Endothelial cell of umbilical vein (primary cell): ENCODE measurements around the gene SYNGAP1. TPM values are rescaled to one million over a fixed set of nuclear protein-coding genes. Genes with fewer than 3 reads are reported as not detected.

Experiments
- BruUV-seq: library from RNA; stranded (reverse); fragments of 400-500 nt; replicated peaks from 2 replicates; lab custom pipeline; 2021; lab: Mats Ljungman, UMichigan
- CTCF ChIA-PET: fragments of 300-600, 350-600 bp; sonication (Branson Sonifier 250); formaldehyde crosslinking; loops from one replicate; lab custom pipeline; 2021; ENCODE audit warnings: antibody characterized with exemption, inconsistent platforms; lab: Charles Lee
- POLR2A ChIA-PET: fragments of 300-600, 350-600 bp; sonication (Branson Sonifier 250); formaldehyde crosslinking; loops from one replicate; lab custom pipeline; 2021; ENCODE audit warnings: antibody characterized with exemption, inconsistent platforms; lab: Charles Lee
- DNase-seq: peaks from one replicate; pipeline ENCODE4 v3.0.0-alpha.2; 2011; ENCODE audit warnings: low read depth, low spot score
- FAIRE-seq: peaks from 2 replicates; lab custom pipeline; 2011; peaks lifted over from hg19 to GRCh38; lab: Jason Lieb, UNC
- H2AFZ ChIP-seq: 2 replicates; pipeline ENCODE4 v1.6.0; 2012; ENCODE audit warnings: low read depth, low read length, control low read depth, inconsistent platforms
- H3K27ac ChIP-seq: 2 replicates; pipeline ENCODE4 v1.5.1; 2011; ENCODE audit warnings: low read depth, mild to moderate bottlenecking, control low read depth, low read length, moderate library complexity; ENCODE audit not compliant: insufficient read depth
- H3K27me3 ChIP-seq, 2 experiments: 2 replicates each; pipeline versions ENCODE4 v1.6.0 to v1.6.1; 2011; ENCODE audit warnings: low read length in 2 of 2, mixed read lengths in 1 of 2; ENCODE audit not compliant: control insufficient read depth in 2 of 2, insufficient read depth in 2 of 2
- H3K36me3 ChIP-seq, 2 experiments: 2 replicates in 1 of 2; 3 replicates in 1 of 2; pipeline ENCODE4 v1.5.1; 2011; ENCODE audit warnings: low read length in 2 of 2, mild to moderate bottlenecking in 1 of 2, moderate library complexity in 1 of 2; ENCODE audit not compliant: control insufficient read depth in 2 of 2, insufficient read depth in 2 of 2; ENCODE audit errors: extremely low read depth in 1 of 2
- H3K4me1 ChIP-seq: 3 replicates; pipeline ENCODE4 v1.5.1; 2011; ENCODE audit warnings: mild to moderate bottlenecking, low read length; ENCODE audit not compliant: control insufficient read depth, insufficient read depth; ENCODE audit errors: extremely low read depth
- H3K4me2 ChIP-seq: 2 replicates; pipeline ENCODE4 v1.6.1; 2011; ENCODE audit warnings: low read length, control low read depth, mixed read lengths; ENCODE audit not compliant: insufficient read depth
- H3K4me3 ChIP-seq, 3 experiments: fragments of 200-600 bp in 1 of 3; sonication (generic), shearing (Covaris generic) in 1 of 3; replicated peaks in 1 of 3; 2 replicates each; pipeline ENCODE4 v1.5.1; 2011 to 2016; ENCODE audit warnings: control low read depth in 3 of 3, low read length in 3 of 3, mild to moderate bottlenecking in 2 of 3, inconsistent platforms in 1 of 3, low read depth in 1 of 3, moderate library complexity in 1 of 3; ENCODE audit not compliant: insufficient read depth in 1 of 3
- H3K79me2 ChIP-seq: 2 replicates; pipeline ENCODE4 v1.6.0; 2012; ENCODE audit warnings: low read length, inconsistent platforms; ENCODE audit not compliant: control insufficient read depth, insufficient read depth
- H3K9ac ChIP-seq: replicated peaks from 2 replicates; pipeline ENCODE3; 2011; ENCODE audit warnings: low read length, control low read depth; ENCODE audit not compliant: insufficient read depth; ENCODE audit errors: extremely low read depth
- H3K9me1 ChIP-seq: replicated peaks from 3 replicates; pipeline ENCODE4 v1.6.0; 2011; ENCODE audit warnings: mild to moderate bottlenecking, low read length; ENCODE audit not compliant: control insufficient read depth, insufficient read depth; ENCODE audit errors: extremely low read depth
- H3K9me3 ChIP-seq: replicated peaks from 2 replicates; pipeline ENCODE4 v1.5.1; 2012; ENCODE audit warnings: low read length, inconsistent platforms; ENCODE audit not compliant: control insufficient read depth, insufficient read depth
- H4K20me1 ChIP-seq: replicated peaks from 2 replicates; pipeline ENCODE3; 2011; ENCODE audit warnings: mild to moderate bottlenecking, low read length; ENCODE audit not compliant: control insufficient read depth, insufficient read depth; ENCODE audit errors: extremely low read depth
- CTCF ChIP-seq, 2 donors: IDR thresholded peaks; 1 replicate in 1 of 2; 2 replicates in 1 of 2; pipeline ENCODE4 v1.5.1; 2011; ENCODE audit warnings: low read length in 2 of 2, mild to moderate bottlenecking in 2 of 2, moderate library complexity in 2 of 2, control low read depth in 1 of 2, inconsistent platforms in 1 of 2, low read depth in 1 of 2; ENCODE audit not compliant: insufficient read depth in 1 of 2; ENCODE audit errors: extremely low read depth in 1 of 2
- EZH2 ChIP-seq: IDR thresholded peaks from 2 replicates; pipeline ENCODE4 v1.6.1; 2012; ENCODE audit warnings: borderline replicate concordance, low read depth, mild to moderate bottlenecking, moderate library complexity, low read length, inconsistent platforms; ENCODE audit not compliant: severe bottlenecking
- FOS ChIP-seq: IDR thresholded peaks from 2 replicates; pipeline ENCODE4 v1.6.1; 2011; ENCODE audit warnings: mild to moderate bottlenecking, low read length, moderate library complexity, borderline replicate concordance; ENCODE audit not compliant: insufficient read depth
- GATA2 ChIP-seq: IDR thresholded peaks from 2 replicates; pipeline ENCODE4 v1.7.0; 2011; ENCODE audit warnings: low read depth, mild to moderate bottlenecking, moderate library complexity, mixed read lengths, low read length; ENCODE audit not compliant: insufficient read length, insufficient read depth
- JUN ChIP-seq: IDR thresholded peaks from 2 replicates; pipeline ENCODE4 v1.6.1; 2011; ENCODE audit warnings: borderline replicate concordance, low read depth; ENCODE audit not compliant: insufficient read length, insufficient read depth
- MYC ChIP-seq: IDR thresholded peaks from one replicate; pipeline ENCODE4 v1.6.1; 2011; ENCODE audit warnings: mild to moderate bottlenecking, low read depth, low read length
- POLR2A ChIP-seq: IDR thresholded peaks from 2 replicates; pipeline ENCODE4 v1.6.1; 2012; ENCODE audit warnings: low read depth, mild to moderate bottlenecking, control low read depth, low read length
- POLR2AphosphoS5 ChIP-seq: IDR thresholded peaks from 2 replicates; pipeline ENCODE4 v1.6.1; 2012; ENCODE audit warnings: low read depth, mild to moderate bottlenecking, control low read depth, low read length, moderate library complexity; ENCODE audit not compliant: insufficient read depth
- dilution Hi-C: fragments of 300-500 bp; cut with MboI; formaldehyde crosslinking; loops from one replicate; pipeline ENCODE4 v1.15.0; 2019; ENCODE audit warnings: low sequenced_read_pairs; ENCODE audit not compliant: extremely low pct_ligation_motif_present
- intact Hi-C: fragments of 100-400 bp; cut with micrococcal nuclease; formaldehyde crosslinking; loops from one replicate; pipeline ENCODE4 v1.10.0; 2022
- polyA plus RNA-seq, 4 experiments: library from polyadenylated mRNA; depleted of rRNA in 3 of 4; stranded (reverse) in 3 of 4; unstranded in 1 of 4; fragments of >200 nt; gene quantifications; 2 replicates each; pipeline versions ENCODE4 v1.2.1 to v1.2.3, GENCODE V29; 2011 to 2012; ENCODE audit warnings: missing spikeins in 1 of 4
- total RNA-seq: library from RNA; stranded (reverse); gene quantifications from 2 replicates; pipeline ENCODE4 v1.2.3, GENCODE V29; 2021
- TF ChIP-seq, protein P1 (sequence below): IDR thresholded peaks from 2 replicates; pipeline ENCODE4 v1.6.1; 2011; ENCODE audit not compliant: insufficient read depth, insufficient read length

SYNGAP1 gene
- total and polyA plus RNA-seq, 2 donors (not counting 3 experiments of a cell fraction or from before 2014, with no cell fraction given), result 7.3 to 15.1 TPM

DNA sequence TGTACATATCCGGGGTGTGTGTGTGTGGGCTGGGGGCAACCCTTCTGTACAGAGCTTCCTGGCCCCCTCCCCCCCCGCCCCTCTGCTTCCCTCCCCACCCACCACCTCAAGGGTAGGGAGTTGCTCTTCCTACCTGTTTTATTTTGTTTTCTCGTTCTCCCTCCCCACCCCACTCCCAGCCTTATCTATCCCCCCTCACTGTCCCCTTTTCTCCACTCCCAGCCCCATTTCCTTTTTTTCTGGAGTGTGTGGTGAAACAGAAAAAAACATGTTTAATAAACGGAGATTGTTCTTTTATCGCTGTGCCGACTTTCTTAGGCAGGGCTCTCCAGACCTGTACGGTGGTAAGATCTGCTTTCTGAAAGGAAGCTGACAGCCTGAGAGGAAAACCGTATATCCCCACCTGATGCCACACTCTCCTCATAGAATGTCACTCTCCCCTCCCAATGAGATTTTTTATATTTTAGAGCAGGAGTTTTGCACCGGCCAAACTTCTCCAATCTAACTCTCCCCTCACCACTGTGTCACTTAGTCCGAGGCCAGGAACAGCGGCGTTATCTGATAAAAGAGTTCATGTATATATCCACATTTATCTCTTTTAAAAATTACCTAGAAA lies 33.6 kb downstream of the SYNGAP1 start:
- Histone ChIP-seq H3K9me1 (no peaks in the 10 kb centered on the region), H3K9me3 (no peaks in the 10 kb centered on the region), H3K79me2 (no peaks in the 10 kb centered on the region), H3K36me3 (no peaks in the 10 kb centered on the region), H3K9ac (peak overlapping the region; percentile 43), H3K27me3 (no peaks in the 10 kb centered on the region), H3K4me3 (peak overlapping the region; percentile 54 to 71 (median 69)), H3K4me1 (peaks cover 3% of the 10 kb centered on the region), H4K20me1 (no peaks in the 10 kb centered on the region), H3K4me2 (peak overlapping the region; percentile 75), H2AFZ (no peak overlapping the region), H3K27ac (no peak overlapping the region)
- POLR2A ChIA-PET, result interaction anchor here (0.6 to 1.1 kb wide), 2 partner anchors 17 to 125 kb away, joined by 3 to 6 read pairs; no protein-coding TSS in a partner anchor
- DNase-seq (no peak), FAIRE-seq (peak; percentile 63)
- dilution Hi-C loops (no loop called here), intact Hi-C loops (loop anchor here (1.0 to 5.0 kb wide), 4 partner anchors 22 to 124 kb away; partner anchors contain the start of gene KIFC1)
- no TSS peak for BruUV-seq
- TF ChIP-seq EZH2, result no peak
- TF ChIP-seq, protein P1, sequence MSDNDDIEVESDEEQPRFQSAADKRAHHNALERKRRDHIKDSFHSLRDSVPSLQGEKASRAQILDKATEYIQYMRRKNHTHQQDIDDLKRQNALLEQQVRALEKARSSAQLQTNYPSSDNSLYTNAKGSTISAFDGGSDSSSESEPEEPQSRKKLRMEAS, result no peak
- no peak for TF ChIP-seq MYC
- no peak for TF ChIP-seq POLR2A
- no peak for TF ChIP-seq GATA2
- TF ChIP-seq JUN, result no peak
- no peak for TF ChIP-seq POLR2AphosphoS5
- TF ChIP-seq CTCF (IDR thresholded peaks at IDR 0.05; ENCODE audit: extremely low read depth in 1 of 2, insufficient read depth in 1 of 2, low read depth in 1 of 2, low read length in 2 of 2), result no peak
- TF ChIP-seq FOS, result no peak
- CTCF ChIA-PET, result interaction anchor here (0.7 to 1.7 kb wide), 3 partner anchors 12 to 710 kb away, joined by 3 to 4 read pairs (median 3); no protein-coding TSS in a partner anchor
